Calu3 (cell line): ENCODE data around the gene CDH4. TPM values are rescaled to one million over a fixed set of nuclear protein-coding genes. Genes with fewer than 3 reads are reported as not detected.

Experiments
- BruUV-seq: library from RNA; stranded (reverse); fragments of 400-500 nt; replicated peaks from 2 replicates; lab custom pipeline; 2021; lab: Mats Ljungman, UMichigan
- CTCF ChIA-PET: fragments of 300-600 bp; sonication (Branson Sonifier 250); formaldehyde crosslinking; loops from one replicate; lab custom pipeline; 2022; ENCODE audit warnings: antibody characterized with exemption; lab: Charles Lee
- DNase-seq: peaks from one replicate; pipeline ENCODE4 v3.0.0; 2022
- H3K27ac Mint-ChIP-seq: one replicate; pipeline ENCODE4 v1.8.0; 2022; ENCODE audit warnings: mixed read lengths; ENCODE audit not compliant: unreplicated experiment
- H3K27me3 Mint-ChIP-seq: one replicate; pipeline ENCODE4 v1.8.0; 2022; ENCODE audit warnings: mixed read lengths; ENCODE audit not compliant: unreplicated experiment
- H3K36me3 Mint-ChIP-seq: one replicate; pipeline ENCODE4 v1.8.0; 2022; ENCODE audit warnings: mild to moderate bottlenecking, moderate library complexity, mixed read lengths; ENCODE audit not compliant: insufficient read depth, unreplicated experiment
- H3K4me1 Mint-ChIP-seq: one replicate; pipeline ENCODE4 v1.8.0; 2022; ENCODE audit warnings: mild to moderate bottlenecking, low read depth, mixed read lengths; ENCODE audit not compliant: unreplicated experiment
- H3K4me3 Mint-ChIP-seq: one replicate; pipeline ENCODE4 v1.8.0; 2022; ENCODE audit warnings: mild to moderate bottlenecking, low read depth, moderate library complexity, mixed read lengths; ENCODE audit not compliant: unreplicated experiment
- H3K9me3 Mint-ChIP-seq: one replicate; pipeline ENCODE4 v1.8.0; 2022; ENCODE audit warnings: low read depth, mixed read lengths; ENCODE audit not compliant: unreplicated experiment
- intact Hi-C: fragments of 100-400 bp; cut with micrococcal nuclease; formaldehyde crosslinking; loops from one replicate; pipeline ENCODE4 v1.10.0; 2022; ENCODE audit not compliant: unreplicated experiment
- total RNA-seq: library from RNA; stranded (reverse); gene quantifications from 2 replicates; pipeline ENCODE4 v1.2.3, GENCODE V29; 2022
- TF ChIP-seq, protein P1 (sequence below): fragments of 200-600 bp; IDR thresholded peaks from one replicate; pipeline ENCODE4 v1.8.0; 2022; ENCODE audit warnings: antibody characterized with exemption; ENCODE audit not compliant: unreplicated experiment

CDH4 gene
- total RNA-seq, 1 experiment from 2014 or later: not detected

DNA sequence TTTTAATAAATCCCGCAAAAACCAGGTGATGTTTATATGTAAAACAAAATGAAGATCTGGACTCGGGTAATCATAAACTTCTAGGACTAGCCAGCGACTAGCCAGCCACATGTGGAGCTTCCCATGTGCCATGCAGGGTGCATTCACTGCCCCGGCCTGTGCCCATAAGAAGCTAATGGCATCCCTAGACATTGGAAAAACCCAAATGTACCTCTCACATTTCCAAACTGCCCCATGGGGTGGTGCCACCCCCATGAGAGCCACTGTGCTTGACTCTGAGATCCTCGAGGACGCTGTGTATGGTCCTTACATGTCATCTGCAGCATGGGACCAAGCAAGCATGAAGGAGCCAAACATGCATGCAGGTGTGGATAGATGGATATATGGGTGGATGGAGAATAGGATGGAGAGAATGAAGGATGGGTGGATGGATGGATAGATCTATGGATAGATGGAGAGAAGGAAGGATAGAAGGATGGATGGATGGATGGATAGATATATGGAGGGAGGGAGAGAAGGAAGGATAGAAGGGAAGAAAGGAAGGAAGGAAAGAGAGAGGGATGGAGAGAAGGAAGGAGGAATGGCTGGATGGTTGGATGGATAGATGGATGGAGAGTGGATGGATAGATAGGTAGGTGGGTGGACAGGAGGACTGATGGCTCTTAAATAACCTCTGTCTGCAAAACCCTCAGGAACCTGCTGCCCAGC, 203.6 kb downstream of the CDH4 start:
- TF ChIP-seq, protein P1, sequence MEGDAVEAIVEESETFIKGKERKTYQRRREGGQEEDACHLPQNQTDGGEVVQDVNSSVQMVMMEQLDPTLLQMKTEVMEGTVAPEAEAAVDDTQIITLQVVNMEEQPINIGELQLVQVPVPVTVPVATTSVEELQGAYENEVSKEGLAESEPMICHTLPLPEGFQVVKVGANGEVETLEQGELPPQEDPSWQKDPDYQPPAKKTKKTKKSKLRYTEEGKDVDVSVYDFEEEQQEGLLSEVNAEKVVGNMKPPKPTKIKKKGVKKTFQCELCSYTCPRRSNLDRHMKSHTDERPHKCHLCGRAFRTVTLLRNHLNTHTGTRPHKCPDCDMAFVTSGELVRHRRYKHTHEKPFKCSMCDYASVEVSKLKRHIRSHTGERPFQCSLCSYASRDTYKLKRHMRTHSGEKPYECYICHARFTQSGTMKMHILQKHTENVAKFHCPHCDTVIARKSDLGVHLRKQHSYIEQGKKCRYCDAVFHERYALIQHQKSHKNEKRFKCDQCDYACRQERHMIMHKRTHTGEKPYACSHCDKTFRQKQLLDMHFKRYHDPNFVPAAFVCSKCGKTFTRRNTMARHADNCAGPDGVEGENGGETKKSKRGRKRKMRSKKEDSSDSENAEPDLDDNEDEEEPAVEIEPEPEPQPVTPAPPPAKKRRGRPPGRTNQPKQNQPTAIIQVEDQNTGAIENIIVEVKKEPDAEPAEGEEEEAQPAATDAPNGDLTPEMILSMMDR: no peak
- H3K9me3 Mint-ChIP-seq: peaks cover 7% of the 10 kb centered on the region
- intact Hi-C loops: no loop called here
- no peaks in the 10 kb centered on the region for H3K27me3 Mint-ChIP-seq
- no TSS peak for BruUV-seq
- CTCF ChIA-PET: no interaction called here
- no peak for DNase-seq
- H3K36me3 Mint-ChIP-seq: no peaks in the 10 kb centered on the region
- H3K4me1 Mint-ChIP-seq: no peaks in the 10 kb centered on the region
- H3K4me3 Mint-ChIP-seq: no peak overlapping the region
- H3K27ac Mint-ChIP-seq: no peak overlapping the region

DNA sequence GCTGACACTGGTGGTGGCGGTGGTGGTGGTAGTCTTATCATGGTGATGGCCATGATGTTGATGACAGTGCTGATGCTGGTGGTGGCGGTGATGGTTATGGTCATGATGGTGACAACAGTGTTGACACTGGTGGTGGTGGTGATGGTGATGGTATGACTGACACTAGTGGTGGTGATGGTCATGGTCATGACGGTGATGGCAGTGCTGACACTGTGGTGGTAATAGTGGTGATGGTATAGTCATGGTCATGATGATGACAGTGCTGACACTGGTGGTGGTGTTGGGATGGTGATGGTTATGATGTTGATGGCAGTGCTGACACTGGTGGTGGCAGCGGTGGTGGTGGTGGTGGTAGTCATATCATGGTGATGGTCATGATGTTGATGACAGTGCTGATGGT, 205.7 kb downstream of the CDH4 start:
- BruUV-seq: no TSS peak
- no peak for DNase-seq
- peaks cover 7% of the 10 kb centered on the region for H3K9me3 Mint-ChIP-seq
- H3K36me3 Mint-ChIP-seq: no peaks in the 10 kb centered on the region
- H3K4me1 Mint-ChIP-seq: no peaks in the 10 kb centered on the region
- H3K27ac Mint-ChIP-seq: no peak overlapping the region
- H3K27me3 Mint-ChIP-seq: peaks cover 4% of the 10 kb centered on the region
- H3K4me3 Mint-ChIP-seq: no peak overlapping the region
- TF ChIP-seq, protein P1: no peak
- CTCF ChIA-PET: no interaction called here
- intact Hi-C loops: no loop called here

DNA sequence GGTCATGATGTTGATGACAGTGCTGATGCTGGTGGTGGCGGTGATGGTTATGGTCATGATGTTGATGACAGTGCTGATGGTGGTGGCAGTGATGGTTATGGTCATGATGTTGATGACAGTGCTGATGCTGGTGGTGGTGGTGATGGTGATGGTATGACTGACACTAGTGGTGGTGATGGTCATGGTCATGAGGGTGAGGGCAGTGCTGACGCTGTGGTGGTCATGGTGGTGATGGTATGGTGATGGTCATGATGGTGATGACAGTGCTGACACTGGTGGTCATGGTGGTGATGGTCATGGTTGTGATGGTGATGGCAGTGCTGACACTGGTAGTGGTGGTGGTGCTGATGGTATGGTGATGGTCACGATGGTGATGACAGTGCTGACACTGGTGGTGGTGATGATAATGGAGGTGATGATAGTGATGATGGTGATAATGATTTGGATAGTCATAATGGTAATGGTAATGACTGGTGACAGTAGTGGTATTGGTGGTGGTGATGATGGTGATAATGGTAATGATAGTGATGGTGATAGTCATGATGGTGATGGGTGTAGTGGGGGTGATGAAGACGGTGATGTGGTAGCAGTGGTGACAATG, 206.2 kb downstream of the CDH4 start:
- no peak for DNase-seq
- Mint-ChIP-seq H3K27me3 (peaks cover 9% of the 10 kb centered on the region), H3K27ac (no peak overlapping the region), H3K9me3 (peaks cover 9% of the 10 kb centered on the region), H3K36me3 (no peaks in the 10 kb centered on the region), H3K4me1 (no peaks in the 10 kb centered on the region), H3K4me3 (no peak overlapping the region)
- no TSS peak for BruUV-seq
- TF ChIP-seq, protein P1: no peak
- CTCF ChIA-PET: no interaction called here
- intact Hi-C loops: no loop called here

DNA sequence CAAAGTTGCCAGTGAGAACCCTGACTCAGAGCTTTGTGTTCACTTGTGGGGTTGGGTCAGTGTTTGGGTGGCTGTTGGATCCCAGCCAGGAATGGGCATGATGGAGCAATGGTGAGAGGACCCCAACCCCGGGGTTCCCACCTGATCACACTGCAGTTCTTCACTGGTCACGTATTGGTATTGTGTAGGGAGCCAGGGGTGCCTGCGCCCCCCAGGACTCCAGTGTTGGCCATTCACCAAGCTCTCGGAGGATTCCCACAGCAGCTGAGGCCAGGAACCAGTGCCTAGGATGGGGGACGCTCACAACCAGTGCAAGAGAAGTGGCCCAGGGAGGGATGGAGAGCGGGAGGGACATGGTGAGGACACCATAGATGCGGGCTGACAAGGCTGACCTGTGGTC, 207.2 kb downstream of the CDH4 start:
- BruUV-seq: no TSS peak
- intact Hi-C loops: no loop called here
- TF ChIP-seq, protein P1: no peak
- Mint-ChIP-seq H3K27ac (no peak overlapping the region), H3K9me3 (peaks cover 12% of the 10 kb centered on the region), H3K4me1 (no peaks in the 10 kb centered on the region), H3K36me3 (no peaks in the 10 kb centered on the region), H3K4me3 (no peak overlapping the region), H3K27me3 (peaks cover 19% of the 10 kb centered on the region)
- DNase-seq: no peak
- CTCF ChIA-PET: no interaction called here
